Gastrocnemius medialis (tissue), 4 donors: ENCODE data around the gene LRRC74A. TPM values are rescaled to one million over a fixed set of nuclear protein-coding genes. Genes with fewer than 3 reads are reported as not detected.
A peak's percentile ranks its signal among the peaks of the same experiment; 100 is the strongest.

Experiments
- ATAC-seq, 2 donors: fragments of 150-250 bp; one replicate each; pipeline ENCODE4 v1.9.1; 2016
- DNase-seq, 2 donors: peaks; one replicate each; pipeline ENCODE4 v3.0.0-alpha.2; 2019
- H3K27ac ChIP-seq, 4 donors: fragments of 200-600 bp; sonication (generic); 1 replicate in 1 of 4; 2 replicates in 3 of 4; pipeline ENCODE4 v1.5.1; 2016 to 2018; ENCODE audit warnings: mild to moderate bottlenecking in 2 of 4, moderate library complexity in 1 of 4
- H3K27me3 ChIP-seq, 3 donors: fragments of 200-600 bp; sonication (generic) in 2 of 3; 1 replicate in 1 of 3; 2 replicates in 2 of 3; pipeline versions ENCODE4 v1.5.1 to v1.6.0; 2016 to 2019; ENCODE audit warnings: mild to moderate bottlenecking in 1 of 3, moderate library complexity in 1 of 3
- H3K36me3 ChIP-seq, 2 donors: fragments of 200-600 bp; sonication (generic) in 1 of 2; one replicate each; pipeline ENCODE4 v1.5.1; 2017 to 2018
- H3K4me1 ChIP-seq, 2 donors: fragments of 200-600 bp; sonication (generic) in 1 of 2; one replicate each; pipeline ENCODE4 v1.5.1; 2016 to 2017; ENCODE audit warnings: mild to moderate bottlenecking in 2 of 2
- H3K4me3 ChIP-seq, 4 donors: fragments of 200-600 bp; sonication (generic) in 3 of 4; 1 replicate in 1 of 4; 2 replicates in 3 of 4; pipeline ENCODE4 v1.5.1; 2016 to 2019; ENCODE audit warnings: mild to moderate bottlenecking in 2 of 4
- H3K9me3 ChIP-seq, 3 donors: fragments of 200-600 bp; sonication (generic) in 2 of 3; 1 replicate in 1 of 3; 2 replicates in 2 of 3; pipeline ENCODE4 v1.5.1; 2016 to 2019
- POLR2A ChIP-seq, 2 donors: fragments of 450-650 bp; IDR thresholded peaks; one replicate each; pipeline ENCODE4 v1.6.1; 2017; ENCODE audit warnings: antibody characterized with exemption in 2 of 2, mild to moderate bottlenecking in 2 of 2, moderate library complexity in 2 of 2
- in situ Hi-C, 4 donors: fragments of 200-750 bp; cut with MboI; loops; one replicate each; pipeline versions ENCODE4 v1.15.0 to v1.8.0; 2017; ENCODE audit warnings: low sequenced_read_pairs in 4 of 4
- intact Hi-C: fragments of 100-400 bp; cut with DNase I; formaldehyde crosslinking; loops from one replicate; pipeline ENCODE4 v1.15.1; 2023; ENCODE audit warnings: low total_unique reads
- total RNA-seq, 4 donors: library from RNA; depleted of rRNA; stranded (reverse); fragments of >200 nt; gene quantifications; one replicate each; pipeline versions ENCODE4 v1.1.0 to v1.2.3, GENCODE V29; 2016
- TF ChIP-seq, protein P1 (sequence below), 5 experiments: fragments of 450-650 bp in 3 of 5; fragments of 200-600 bp in 2 of 5; sonication (generic) in 2 of 5; IDR thresholded peaks in 4 of 5; conservative IDR thresholded peaks in 1 of 5; 1 replicate in 4 of 5; 2 replicates in 1 of 5; pipeline ENCODE4 v1.5.1; 2016 to 2019; ENCODE audit warnings: antibody characterized with exemption in 5 of 5, mild to moderate bottlenecking in 3 of 5, moderate library complexity in 3 of 5

LRRC74A gene
- total RNA-seq, 4 donors from 2014 or later, result not detected

DNA sequence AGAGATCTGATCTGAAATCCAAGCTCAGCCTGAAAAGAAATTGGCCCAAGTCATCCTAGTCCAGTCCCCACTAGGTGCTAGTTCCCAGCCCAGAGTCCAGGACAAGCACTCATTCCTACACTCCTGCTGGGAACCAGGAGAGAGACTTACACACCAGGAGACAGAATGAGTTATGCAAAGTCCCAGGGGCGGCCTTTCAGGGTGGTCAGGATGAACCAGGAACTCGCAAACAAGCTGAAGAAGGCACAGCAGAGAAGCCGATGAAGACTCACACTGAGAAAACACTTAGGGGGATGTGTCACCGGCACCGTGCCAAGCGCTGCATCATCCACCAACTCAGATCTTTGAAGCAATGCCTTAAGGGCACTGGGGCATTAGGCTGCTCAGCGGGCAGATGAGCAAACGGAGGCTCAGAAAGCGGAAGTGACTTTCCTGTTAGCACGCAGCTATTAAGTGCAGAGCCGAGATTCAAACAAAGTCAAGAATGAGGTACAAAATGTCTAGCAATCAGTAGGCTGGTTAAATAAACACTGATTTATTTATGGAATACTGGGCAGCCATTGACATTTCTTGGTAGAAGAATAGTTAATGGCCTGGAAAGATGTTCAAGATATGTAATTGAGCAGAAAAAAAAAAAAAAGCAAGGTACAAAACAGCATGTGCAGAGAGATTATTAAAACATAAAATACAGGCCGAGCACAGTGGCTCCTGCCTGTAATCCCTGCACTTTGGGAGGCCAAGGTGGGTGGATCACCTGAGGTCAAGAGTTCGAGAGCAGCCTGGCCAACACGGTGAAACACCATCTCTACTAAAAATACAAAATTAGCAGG lies 78.7 kb downstream of the LRRC74A start:
- DNase-seq, result peak in 1 of 2 donors; percentile 46
- TF ChIP-seq, protein P1, sequence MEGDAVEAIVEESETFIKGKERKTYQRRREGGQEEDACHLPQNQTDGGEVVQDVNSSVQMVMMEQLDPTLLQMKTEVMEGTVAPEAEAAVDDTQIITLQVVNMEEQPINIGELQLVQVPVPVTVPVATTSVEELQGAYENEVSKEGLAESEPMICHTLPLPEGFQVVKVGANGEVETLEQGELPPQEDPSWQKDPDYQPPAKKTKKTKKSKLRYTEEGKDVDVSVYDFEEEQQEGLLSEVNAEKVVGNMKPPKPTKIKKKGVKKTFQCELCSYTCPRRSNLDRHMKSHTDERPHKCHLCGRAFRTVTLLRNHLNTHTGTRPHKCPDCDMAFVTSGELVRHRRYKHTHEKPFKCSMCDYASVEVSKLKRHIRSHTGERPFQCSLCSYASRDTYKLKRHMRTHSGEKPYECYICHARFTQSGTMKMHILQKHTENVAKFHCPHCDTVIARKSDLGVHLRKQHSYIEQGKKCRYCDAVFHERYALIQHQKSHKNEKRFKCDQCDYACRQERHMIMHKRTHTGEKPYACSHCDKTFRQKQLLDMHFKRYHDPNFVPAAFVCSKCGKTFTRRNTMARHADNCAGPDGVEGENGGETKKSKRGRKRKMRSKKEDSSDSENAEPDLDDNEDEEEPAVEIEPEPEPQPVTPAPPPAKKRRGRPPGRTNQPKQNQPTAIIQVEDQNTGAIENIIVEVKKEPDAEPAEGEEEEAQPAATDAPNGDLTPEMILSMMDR (IDR thresholded peaks at IDR 0.05 in 4 of 5, conservative IDR thresholded peaks at IDR 0.05 in 1 of 5), result no peak
- TF ChIP-seq POLR2A (IDR thresholded peaks at IDR 0.05), result no peak

GRCh38 chr14:76908834-76909233 lies 82.6 kb downstream of the LRRC74A start:
- Histone ChIP-seq H3K27me3 (no peaks in the 10 kb centered on the region), H3K9me3 (no peaks in the 10 kb centered on the region), H3K4me1 (peaks cover 17 to 19% of the 10 kb centered on the region in 2 donors), H3K4me3 (no peak overlapping the region), H3K27ac (no peak overlapping the region), H3K36me3 (no peaks in the 10 kb centered on the region)
- DNase-seq, result no peak
- intact Hi-C loops, result no loop called here
- no peak for ATAC-seq
- TF ChIP-seq POLR2A (IDR thresholded peaks at IDR 0.05), result no peak
- TF ChIP-seq, protein P1 (IDR thresholded peaks at IDR 0.05 in 4 of 5, conservative IDR thresholded peaks at IDR 0.05 in 1 of 5), result no peak
- in situ Hi-C loops, result no loop called here

More for the DNA sequence above, 78.7 kb downstream of the LRRC74A start:
- intact Hi-C loops, result no loop called here
- Histone ChIP-seq H3K27ac (peak overlapping the region in 3 of 4 donors; percentile 28 to 77 (median 44)), H3K4me1 (peaks cover 11 to 34% of the 10 kb centered on the region in 2 donors), H3K27me3 (no peaks in the 10 kb centered on the region), H3K9me3 (no peaks in the 10 kb centered on the region), H3K36me3 (no peaks in the 10 kb centered on the region), H3K4me3 (no peak overlapping the region)
- peak in 1 of 2 donors; percentile 26 for ATAC-seq
- in situ Hi-C loops, result no loop called here

DNA sequence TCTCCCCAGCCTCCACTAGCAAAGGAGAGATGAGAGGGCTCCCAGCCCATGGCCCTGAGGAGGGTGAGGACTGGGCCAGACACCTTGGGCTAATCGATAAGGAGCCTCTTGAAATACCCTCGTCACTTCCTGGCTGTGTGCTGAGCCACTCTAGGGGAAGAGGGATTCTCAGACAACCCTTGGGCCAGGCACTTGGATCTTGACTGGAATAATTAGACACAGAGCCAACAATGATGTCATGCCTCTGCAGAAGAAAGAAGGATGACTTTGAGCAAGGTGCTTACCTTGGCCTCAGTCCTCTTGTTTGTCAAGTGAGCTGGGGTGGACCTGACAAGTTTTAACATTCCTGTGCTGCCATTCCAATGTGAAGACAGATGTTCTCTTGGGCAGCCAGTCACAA lies 83.1 kb downstream of the LRRC74A start:
- intact Hi-C loops, result no loop called here
- Histone ChIP-seq H3K36me3 (no peaks in the 10 kb centered on the region), H3K4me1 (peaks cover 15 to 21% of the 10 kb centered on the region in 2 donors), H3K9me3 (no peaks in the 10 kb centered on the region), H3K4me3 (no peak overlapping the region), H3K27me3 (no peaks in the 10 kb centered on the region), H3K27ac (no peak overlapping the region)
- no peak for TF ChIP-seq POLR2A (IDR thresholded peaks at IDR 0.05)
- TF ChIP-seq, protein P1 (IDR thresholded peaks at IDR 0.05 in 4 of 5, conservative IDR thresholded peaks at IDR 0.05 in 1 of 5), result no peak
- ATAC-seq (no peak), DNase-seq (no peak)
- in situ Hi-C loops, result no loop called here

GRCh38 chr14:76910371-76910890 lies 84.2 kb downstream of the LRRC74A start:
- in situ Hi-C loops, result loop anchor here (5.0 to 10.0 kb wide), 4 partner anchors 37 to 162 kb away; no protein-coding TSS in a partner anchor
- TF ChIP-seq, protein P1 (IDR thresholded peaks at IDR 0.05 in 4 of 5, conservative IDR thresholded peaks at IDR 0.05 in 1 of 5), result no peak
- TF ChIP-seq POLR2A (IDR thresholded peaks at IDR 0.05), result no peak
- no peak overlapping the region for H3K4me3 ChIP-seq
- DNase-seq (no peak), ATAC-seq (no peak)
- H3K9me3 ChIP-seq, result no peaks in the 10 kb centered on the region
- H3K27ac ChIP-seq, result no peak overlapping the region
- H3K36me3 ChIP-seq, result no peaks in the 10 kb centered on the region
- peaks cover 7 to 11% of the 10 kb centered on the region in 2 donors for H3K4me1 ChIP-seq
- H3K27me3 ChIP-seq, result no peaks in the 10 kb centered on the region
- intact Hi-C loops, result no loop called here
